Neural cell (in vitro differentiated cells): ENCODE measurements around the gene TTC5. TPM values are rescaled to one million over a fixed set of nuclear protein-coding genes. Genes with fewer than 3 reads are reported as not detected.

Source experiments
- H2AFZ ChIP-seq: fragments of 200-600, 300-800 bp; sonication (generic), shearing (Covaris generic); 2 replicates; pipeline ENCODE4 v1.6.0; 2014; ENCODE audit warnings: low read depth, mild to moderate bottlenecking, antibody characterized with exemption, low read length, moderate library complexity
- H3F3A ChIP-seq: fragments of 200-600 bp; shearing (Covaris generic); 2 replicates; pipeline ENCODE4 v1.6.1; 2016; ENCODE audit warnings: mild to moderate bottlenecking, moderate library complexity, mixed read lengths, antibody characterized with exemption, low read length; ENCODE audit not compliant: insufficient read depth, poor library complexity, severe bottlenecking
- H3K27ac ChIP-seq: fragments of 200-600, 300-800 bp; sonication (generic), shearing (Covaris generic); 2 replicates; pipeline ENCODE4 v1.5.1; 2014; ENCODE audit warnings: mild to moderate bottlenecking, low read length, moderate library complexity
- H3K27me3 ChIP-seq: fragments of 300-800, 200-600 bp; sonication (generic), shearing (Covaris generic); 2 replicates; pipeline ENCODE4 v1.6.0; 2014; ENCODE audit warnings: mild to moderate bottlenecking, low read depth, low read length, moderate library complexity; ENCODE audit not compliant: insufficient read depth
- H3K36me3 ChIP-seq: fragments of 300-800, 200-600 bp; sonication (generic), shearing (Covaris generic); 2 replicates; pipeline ENCODE4 v1.5.1; 2014; ENCODE audit warnings: mild to moderate bottlenecking, antibody characterized with exemption, low read length, moderate library complexity; ENCODE audit not compliant: insufficient read depth
- H3K4me2 ChIP-seq: fragments of 300-800, 200-600 bp; sonication (generic), shearing (Covaris generic); 2 replicates; pipeline ENCODE4 v1.6.0; 2014; ENCODE audit warnings: mild to moderate bottlenecking, low read length
- H3K4me3 ChIP-seq: fragments of 300-800, 200-600 bp; sonication (generic), shearing (Covaris generic); 2 replicates; pipeline ENCODE4 v1.5.1; 2014; ENCODE audit warnings: mild to moderate bottlenecking, low read length, moderate library complexity
- H3K79me2 ChIP-seq: fragments of 200-600 bp; shearing (Covaris generic); replicated peaks from 2 replicates; pipeline ENCODE4 v1.6.0; 2014; ENCODE audit warnings: mild to moderate bottlenecking, low read length, moderate library complexity; ENCODE audit not compliant: insufficient read depth
- H3K9ac ChIP-seq: fragments of 300-800, 200-600 bp; sonication (generic), shearing (Covaris generic); 2 replicates; pipeline ENCODE4 v1.6.1; 2016; ENCODE audit warnings: mild to moderate bottlenecking, low read length, mixed read lengths
- H3K9me2 ChIP-seq: fragments of 200-600 bp; shearing (Covaris generic); 2 replicates; pipeline ENCODE4 v1.6.1; 2016; ENCODE audit warnings: mild to moderate bottlenecking, low read length, mixed read lengths; ENCODE audit not compliant: insufficient read depth
- H3K9me3 ChIP-seq: fragments of 200-600, 300-800 bp; sonication (generic), shearing (Covaris generic); 2 replicates; pipeline ENCODE4 v1.6.1; 2016; ENCODE audit warnings: mild to moderate bottlenecking, mixed run types, low read length, moderate library complexity, mixed read lengths
- H4K20me1 ChIP-seq: fragments of 200-600 bp; shearing (Covaris generic); 2 replicates; pipeline ENCODE4 v1.6.1; 2016; ENCODE audit warnings: mild to moderate bottlenecking, mixed run types; ENCODE audit not compliant: insufficient read depth
- EP300 ChIP-seq: fragments of 450-650 bp; conservative IDR thresholded peaks from 2 replicates; pipeline ENCODE4 v1.6.1; 2014; ENCODE audit warnings: antibody characterized with exemption, mild to moderate bottlenecking, moderate library complexity; ENCODE audit not compliant: poor library complexity, severe bottlenecking
- EZH2 ChIP-seq: fragments of 200-600, 300-800 bp; shearing (Covaris generic), sonication (generic); IDR thresholded peaks from 2 replicates; pipeline ENCODE4 v1.6.1; 2014; ENCODE audit warnings: antibody characterized with exemption, low read length, borderline replicate concordance, mild to moderate bottlenecking; ENCODE audit not compliant: insufficient read depth, poor library complexity, severe bottlenecking
- MXI1 ChIP-seq: fragments of 450-650 bp; conservative IDR thresholded peaks from 2 replicates; pipeline ENCODE4 v1.6.1; 2014; ENCODE audit warnings: antibody characterized with exemption, mild to moderate bottlenecking; ENCODE audit not compliant: poor library complexity, severe bottlenecking
- POLR2AphosphoS5 ChIP-seq: IDR thresholded peaks from 2 replicates; pipeline ENCODE4 v1.6.1; 2012
- RAD21 ChIP-seq: fragments of 450-650 bp; conservative IDR thresholded peaks from 2 replicates; pipeline ENCODE4 v1.6.1; 2014; ENCODE audit warnings: antibody characterized with exemption, mild to moderate bottlenecking, moderate library complexity
- REST ChIP-seq: IDR thresholded peaks from 2 replicates; pipeline ENCODE4 v1.6.1; 2012; ENCODE audit warnings: borderline replicate concordance
- SMC3 ChIP-seq: fragments of 450-650 bp; conservative IDR thresholded peaks from 2 replicates; pipeline ENCODE4 v1.6.1; 2014; ENCODE audit warnings: antibody characterized with exemption, mild to moderate bottlenecking, moderate library complexity; ENCODE audit not compliant: poor library complexity
- TAF1 ChIP-seq: IDR thresholded peaks from 2 replicates; pipeline ENCODE4 v1.6.1; 2012; ENCODE audit warnings: low read depth
- polyA plus RNA-seq: library from polyadenylated mRNA; depleted of rRNA; stranded (reverse); fragments of >200 nt; gene quantifications from 2 replicates; pipeline ENCODE4 v1.2.3, GENCODE V29; 2014
- TF ChIP-seq, protein P1 (sequence below): fragments of 450-650 bp; IDR thresholded peaks from 2 replicates; pipeline ENCODE4 v1.5.1; 2014; ENCODE audit warnings: antibody characterized with exemption, mild to moderate bottlenecking, moderate library complexity; ENCODE audit not compliant: poor library complexity, severe bottlenecking

TTC5 gene
- polyA plus RNA-seq, 1 donor from 2014 or later: 53.5 TPM

GRCh38 chr14:20329355-20329754 is 23.6 kb upstream of the TTC5 start:
- Histone ChIP-seq H3K9ac (no peak overlapping the region), H3K4me2 (no peak overlapping the region), H3K79me2 (peaks cover 25% of the 10 kb centered on the region), H3K9me3 (no peaks in the 10 kb centered on the region), H3K4me3 (no peak overlapping the region), H3K27me3 (no peaks in the 10 kb centered on the region), H2AFZ (no peak overlapping the region), H3K27ac (no peak overlapping the region), H3K36me3 (no peaks in the 10 kb centered on the region), H4K20me1 (no peaks in the 10 kb centered on the region), H3K9me2 (no peaks in the 10 kb centered on the region), H3F3A (peaks cover 10% of the 10 kb centered on the region)
- TF ChIP-seq POLR2AphosphoS5 (no peak), EZH2 (no peak), EP300 (no peak), MXI1 (no peak), REST (no peak), RAD21 (no peak), SMC3 (no peak), TAF1 (no peak)
- TF ChIP-seq, protein P1, sequence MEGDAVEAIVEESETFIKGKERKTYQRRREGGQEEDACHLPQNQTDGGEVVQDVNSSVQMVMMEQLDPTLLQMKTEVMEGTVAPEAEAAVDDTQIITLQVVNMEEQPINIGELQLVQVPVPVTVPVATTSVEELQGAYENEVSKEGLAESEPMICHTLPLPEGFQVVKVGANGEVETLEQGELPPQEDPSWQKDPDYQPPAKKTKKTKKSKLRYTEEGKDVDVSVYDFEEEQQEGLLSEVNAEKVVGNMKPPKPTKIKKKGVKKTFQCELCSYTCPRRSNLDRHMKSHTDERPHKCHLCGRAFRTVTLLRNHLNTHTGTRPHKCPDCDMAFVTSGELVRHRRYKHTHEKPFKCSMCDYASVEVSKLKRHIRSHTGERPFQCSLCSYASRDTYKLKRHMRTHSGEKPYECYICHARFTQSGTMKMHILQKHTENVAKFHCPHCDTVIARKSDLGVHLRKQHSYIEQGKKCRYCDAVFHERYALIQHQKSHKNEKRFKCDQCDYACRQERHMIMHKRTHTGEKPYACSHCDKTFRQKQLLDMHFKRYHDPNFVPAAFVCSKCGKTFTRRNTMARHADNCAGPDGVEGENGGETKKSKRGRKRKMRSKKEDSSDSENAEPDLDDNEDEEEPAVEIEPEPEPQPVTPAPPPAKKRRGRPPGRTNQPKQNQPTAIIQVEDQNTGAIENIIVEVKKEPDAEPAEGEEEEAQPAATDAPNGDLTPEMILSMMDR: no peak

DNA sequence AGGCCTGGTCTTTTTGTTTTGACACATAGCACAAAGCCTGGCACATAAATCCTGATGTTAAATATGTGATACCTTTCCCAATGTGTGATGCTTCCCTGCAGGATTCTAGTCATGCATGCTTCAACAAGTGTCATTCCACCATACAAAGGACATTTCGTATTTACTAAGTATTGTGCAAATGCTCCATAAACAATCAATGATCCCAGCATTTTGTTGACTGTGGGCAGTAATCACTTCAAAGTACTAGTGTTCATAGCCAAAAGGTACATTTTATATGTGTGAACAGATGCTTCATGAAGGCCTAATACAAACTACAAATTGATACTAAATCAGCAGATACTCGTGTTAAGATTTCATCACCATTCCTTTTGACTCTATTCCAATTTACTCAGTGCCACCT is 23.0 kb upstream of the TTC5 start:
- Histone ChIP-seq H3K27me3 (no peaks in the 10 kb centered on the region), H3K9me2 (no peaks in the 10 kb centered on the region), H3K79me2 (peaks cover 25% of the 10 kb centered on the region), H3K27ac (no peak overlapping the region), H3K9ac (no peak overlapping the region), H3F3A (peaks cover 10% of the 10 kb centered on the region), H3K4me3 (no peak overlapping the region), H3K9me3 (no peaks in the 10 kb centered on the region), H3K36me3 (no peaks in the 10 kb centered on the region), H3K4me2 (no peak overlapping the region), H4K20me1 (no peaks in the 10 kb centered on the region), H2AFZ (no peak overlapping the region)
- TF ChIP-seq, protein P1: no peak
- no peak for TF ChIP-seq REST
- TF ChIP-seq POLR2AphosphoS5: no peak
- TF ChIP-seq EP300: no peak
- no peak for TF ChIP-seq MXI1
- TF ChIP-seq EZH2: no peak
- no peak for TF ChIP-seq SMC3
- no peak for TF ChIP-seq RAD21
- no peak for TF ChIP-seq TAF1
